GM18951 (cell line): ENCODE data around the gene MYH11.
"Not testable (repeated sequence)": the region's sequence is repeated elsewhere in the genome, so short reads cannot be mapped to it uniquely, and the experiment has no call there.

ENCODE experiments used
- POLR2A ChIP-seq: IDR thresholded peaks from 4 replicates; pipeline ENCODE4 v1.6.1; 2011; ENCODE audit warnings: mild to moderate bottlenecking; ENCODE audit not compliant: insufficient read length, insufficient read depth; ENCODE audit errors: extremely low read depth
- in situ Hi-C: fragments of 300-500 bp; cut with MboI; formaldehyde crosslinking; loops from one replicate; pipeline ENCODE4 v1.12.0; 2022; ENCODE audit warnings: low sequenced_read_pairs, mixed read lengths, inconsistent platforms; ENCODE audit not compliant: unreplicated experiment

The MYH11 gene

GRCh38 chr16:15701975-15702970 lies 154.6 kb downstream of the MYH11 start:
- no peak for TF ChIP-seq POLR2A
- in situ Hi-C loops: no loop called here

GRCh38 chr16:15701367-15701766 lies 155.5 kb downstream of the MYH11 start:
- in situ Hi-C loops: no loop called here
- no peak for TF ChIP-seq POLR2A

GRCh38 chr16:15699819-15700218 lies 157.0 kb downstream of the MYH11 start:
- in situ Hi-C loops: no loop called here
- TF ChIP-seq POLR2A: no peak

GRCh38 chr16:15694499-15694898 lies 162.3 kb downstream of the MYH11 start:
- in situ Hi-C loops: no loop called here
- TF ChIP-seq POLR2A: no peak

- in situ Hi-C loops: not testable (repeated sequence)
Observed at GRCh38 chr16:15692508-15692907, 164.3 kb downstream of the MYH11 start.

- TF ChIP-seq POLR2A: no peak
- in situ Hi-C loops: no loop called here
Observed at GRCh38 chr16:15691046-15691445, 165.8 kb downstream of the MYH11 start.

- TF ChIP-seq POLR2A: no peak
- in situ Hi-C loops: no loop called here
Observed at GRCh38 chr16:15690296-15690695, 166.5 kb downstream of the MYH11 start.

- no peak for TF ChIP-seq POLR2A
- in situ Hi-C loops: no loop called here
Observed at GRCh38 chr16:15689290-15689689, 167.5 kb downstream of the MYH11 start.

- TF ChIP-seq POLR2A: no peak
Observed at GRCh38 chr16:15686287-15686686, 170.5 kb downstream of the MYH11 start.

GRCh38 chr16:15682105-15682570 lies 174.7 kb downstream of the MYH11 start:
- in situ Hi-C loops: no loop called here
- no peak for TF ChIP-seq POLR2A

More at GRCh38 chr16:15686287-15686686, 170.5 kb downstream of the MYH11 start:
- in situ Hi-C loops: no loop called here

GRCh38 chr16:15677447-15677846 lies 179.4 kb downstream of the MYH11 start:
- in situ Hi-C loops: no loop called here
- TF ChIP-seq POLR2A: no peak

- no peak for TF ChIP-seq POLR2A
Observed at GRCh38 chr16:15676506-15676905, 180.3 kb downstream of the MYH11 start.

GRCh38 chr16:15674571-15674970 lies 182.3 kb downstream of the MYH11 start:
- TF ChIP-seq POLR2A: no peak
- in situ Hi-C loops: no loop called here

More at GRCh38 chr16:15676506-15676905, 180.3 kb downstream of the MYH11 start:
- in situ Hi-C loops: no loop called here
